ENCODE measurements around the gene MACF1.

Gene MACF1

GRCh38 chr1:39387452-39387851 lies 183.0 kb downstream of the MACF1 start:
- Histone ChIP-seq H3K4me3 (ENCODE audit: low read depth, low read length) (no peak overlapping the region), H3K27me3 (ENCODE audit: insufficient read depth, low read depth, severe bottlenecking) (no peaks in the 10 kb centered on the region), H3K36me3 (peaks cover 75% of the 10 kb centered on the region), H3K27ac (no peak overlapping the region), H3K9me3 (ENCODE audit: severe bottlenecking) (no peaks in the 10 kb centered on the region)
- no peak for DNase-seq
- no peak for TF ChIP-seq CTCF (IDR thresholded peaks at IDR 0.05; ENCODE audit: low read depth, low read length)

- peaks cover 43% of the 10 kb centered on the region for H3K36me3 ChIP-seq
- no peak for TF ChIP-seq CTCF (IDR thresholded peaks at IDR 0.05; ENCODE audit: low read depth, low read length)
- no peak for DNase-seq
- no peak overlapping the region for H3K27ac ChIP-seq
- no peak overlapping the region for H3K4me3 ChIP-seq (ENCODE audit: low read depth, low read length)
- no peaks in the 10 kb centered on the region for H3K27me3 ChIP-seq (ENCODE audit: insufficient read depth, low read depth, severe bottlenecking)
- H3K9me3 ChIP-seq (ENCODE audit: severe bottlenecking), result no peaks in the 10 kb centered on the region
These were observed 187.5 kb downstream of the MACF1 start for GRCh38 chr1:39391691-39392679.

GRCh38 chr1:39392851-39393573 lies 188.5 kb downstream of the MACF1 start:
- H3K4me3 ChIP-seq (ENCODE audit: low read depth, low read length), result no peak overlapping the region
- H3K27me3 ChIP-seq (ENCODE audit: insufficient read depth, low read depth, severe bottlenecking), result no peaks in the 10 kb centered on the region
- H3K36me3 ChIP-seq, result peaks cover 33% of the 10 kb centered on the region
- no peak for TF ChIP-seq CTCF (IDR thresholded peaks at IDR 0.05; ENCODE audit: low read depth, low read length)
- no peak overlapping the region for H3K27ac ChIP-seq
- no peak for DNase-seq
- no peaks in the 10 kb centered on the region for H3K9me3 ChIP-seq (ENCODE audit: severe bottlenecking)

DNA sequence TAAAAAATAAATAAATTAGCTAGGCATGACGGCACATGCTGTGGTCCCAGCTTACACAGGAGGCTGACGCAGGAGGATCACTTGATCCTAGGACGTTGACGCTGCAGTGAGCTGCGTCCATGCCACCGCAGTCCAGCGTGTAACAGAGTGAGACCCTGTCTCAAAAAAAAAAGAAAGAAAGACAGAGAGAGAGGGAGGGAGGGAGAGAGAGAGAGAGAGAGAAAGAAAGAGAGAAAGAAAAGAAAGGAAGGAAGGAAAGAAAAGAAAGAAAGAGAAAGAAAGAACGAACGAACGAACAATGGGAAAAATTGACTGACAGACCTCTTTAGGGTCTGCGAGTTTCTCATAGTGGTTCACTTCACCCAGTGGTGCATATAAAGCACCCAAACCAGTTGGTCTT lies 189.2 kb downstream of the MACF1 start:
- Histone ChIP-seq H3K9me3 (ENCODE audit: severe bottlenecking) (no peaks in the 10 kb centered on the region), H3K4me3 (ENCODE audit: low read depth, low read length) (no peak overlapping the region), H3K27me3 (ENCODE audit: insufficient read depth, low read depth, severe bottlenecking) (no peaks in the 10 kb centered on the region), H3K27ac (no peak overlapping the region), H3K36me3 (peaks cover 27% of the 10 kb centered on the region)
- no peak for DNase-seq
- TF ChIP-seq CTCF (IDR thresholded peaks at IDR 0.05; ENCODE audit: low read depth, low read length), result no peak

- no peak overlapping the region for H3K27ac ChIP-seq
- H3K36me3 ChIP-seq, result peaks cover 23% of the 10 kb centered on the region
- H3K9me3 ChIP-seq (ENCODE audit: severe bottlenecking), result no peaks in the 10 kb centered on the region
- H3K4me3 ChIP-seq (ENCODE audit: low read depth, low read length), result no peak overlapping the region
- TF ChIP-seq CTCF (IDR thresholded peaks at IDR 0.05; ENCODE audit: low read depth, low read length), result no peak
- H3K27me3 ChIP-seq (ENCODE audit: insufficient read depth, low read depth, severe bottlenecking), result no peaks in the 10 kb centered on the region
- DNase-seq, result no peak
These were observed 189.6 kb downstream of the MACF1 start for GRCh38 chr1:39394059-39394458.
